Activated naive CD8-positive, alpha-beta T cell treated with anti-CD3 and anti-CD28 coated beads, Interleukin-2, amount 50 U/mL, for 16 hours (primary cell): ENCODE measurements around the gene MB.

Experiments used
- DNase-seq: peaks from one replicate; pipeline ENCODE4 v3.0.0-alpha.2; 2020; ENCODE audit warnings: low read depth, low spot score

MB gene

DNA sequence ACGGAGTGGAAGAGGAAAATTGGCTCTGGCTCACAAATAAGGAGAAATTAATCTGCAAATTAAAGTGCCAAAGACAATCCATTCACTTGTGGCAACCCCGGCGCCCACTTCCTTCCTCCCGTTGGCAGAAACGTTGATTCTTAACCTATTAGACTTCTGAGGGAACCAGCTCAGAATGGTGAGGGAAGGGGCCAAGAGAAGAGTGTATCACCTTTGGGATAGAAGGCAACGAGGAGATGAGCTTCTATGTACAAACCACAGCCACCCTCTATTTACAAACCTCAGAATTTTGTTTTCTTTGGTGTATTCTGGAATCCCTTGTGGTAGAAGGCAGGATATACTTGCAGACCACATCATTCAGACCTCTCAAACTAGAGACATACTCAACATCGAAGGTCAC lies 1.1 kb downstream of the MB start:
- no peak for DNase-seq

DNA sequence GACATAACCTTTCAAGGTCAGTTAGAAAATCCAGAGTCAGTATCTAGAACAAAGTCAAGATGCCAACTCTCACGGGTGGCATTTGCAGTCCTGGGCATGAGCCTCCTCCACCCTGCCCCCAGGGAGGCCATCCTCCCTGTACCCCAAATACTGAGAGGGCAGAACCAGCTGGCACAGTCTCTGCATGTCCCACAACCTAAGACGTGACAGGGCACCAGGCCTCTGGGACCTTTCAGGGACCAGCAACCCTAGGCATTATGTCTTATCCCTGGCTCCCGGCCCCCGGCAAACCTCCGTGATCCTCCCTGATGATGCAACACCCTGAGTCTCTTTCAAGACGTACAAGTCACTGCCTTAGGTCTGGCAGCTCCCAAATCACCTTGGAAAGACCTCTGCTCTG lies 2.0 kb downstream of the MB start:
- DNase-seq, result no peak

DNA sequence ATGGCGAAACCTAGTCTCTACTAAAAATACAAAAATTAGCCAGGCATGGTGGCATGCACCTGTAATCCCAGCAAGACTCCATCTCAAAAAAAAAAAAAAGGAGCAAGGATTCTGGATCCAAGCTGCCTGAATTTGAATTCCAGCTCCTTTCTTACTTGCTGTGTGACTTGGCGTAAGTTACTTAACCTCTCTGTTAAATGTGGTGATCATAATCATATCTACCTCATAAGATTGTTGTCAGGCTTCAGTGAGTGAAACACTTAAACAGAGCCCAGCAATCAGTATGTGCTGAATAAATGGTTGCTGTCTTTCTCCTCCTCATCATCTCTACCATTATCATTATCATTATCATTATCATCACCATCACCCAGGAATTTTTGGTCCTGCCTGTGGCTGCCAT lies 2.7 kb downstream of the MB start:
- no peak for DNase-seq

DNA sequence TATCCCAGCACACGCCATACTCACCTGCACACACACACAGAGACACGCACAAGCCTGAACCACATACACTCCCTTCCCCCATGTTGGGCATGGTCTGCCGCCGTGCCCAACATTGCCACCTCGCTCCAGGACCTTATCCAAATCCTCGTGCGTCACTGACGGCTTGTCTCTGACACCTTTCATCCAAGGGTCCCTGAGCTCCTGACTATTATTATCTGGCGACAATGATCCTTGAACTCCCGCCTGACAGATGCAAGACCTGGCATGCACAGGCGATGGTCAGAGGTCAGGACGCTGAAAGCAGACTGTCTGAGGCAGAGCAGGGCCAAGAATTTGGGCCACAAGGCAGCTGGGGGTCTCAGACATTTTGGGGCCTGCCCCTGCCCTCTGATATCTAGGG lies 4.2 kb downstream of the MB start:
- DNase-seq, result no peak

DNA sequence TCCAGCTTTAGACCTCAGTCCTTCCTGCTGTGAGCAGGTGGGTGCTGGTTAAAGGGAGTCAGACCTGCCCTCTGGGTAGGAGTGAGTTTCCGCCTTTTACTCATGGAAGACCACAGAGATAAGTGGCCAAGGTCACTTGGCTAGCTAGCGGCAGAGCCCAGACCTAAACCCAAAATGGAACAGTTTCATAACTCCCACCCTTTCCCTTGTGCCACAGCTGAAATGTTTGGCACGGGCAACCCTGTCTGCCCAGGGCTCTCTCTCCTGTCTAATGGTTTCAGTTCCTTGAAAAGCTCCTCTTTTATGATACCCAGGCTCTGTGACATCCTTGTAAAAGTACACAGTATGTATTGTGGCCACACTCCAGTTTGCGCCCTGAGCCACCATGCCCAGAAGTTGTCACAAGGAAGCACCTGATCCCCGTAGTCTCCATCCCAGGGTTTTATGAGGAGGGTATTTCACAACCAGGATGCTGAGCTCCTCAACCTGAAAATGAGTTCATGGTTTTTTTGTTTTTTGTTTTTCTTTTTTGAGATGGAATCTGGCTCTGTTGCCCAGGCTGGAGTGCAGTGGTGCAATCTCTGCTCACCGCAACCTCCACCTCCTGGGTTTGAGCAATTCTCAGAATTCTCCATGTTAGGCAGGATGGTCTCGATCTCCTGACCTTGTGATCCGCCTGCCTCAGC lies 5.1 kb downstream of the MB start:
- DNase-seq, result no peak

DNA sequence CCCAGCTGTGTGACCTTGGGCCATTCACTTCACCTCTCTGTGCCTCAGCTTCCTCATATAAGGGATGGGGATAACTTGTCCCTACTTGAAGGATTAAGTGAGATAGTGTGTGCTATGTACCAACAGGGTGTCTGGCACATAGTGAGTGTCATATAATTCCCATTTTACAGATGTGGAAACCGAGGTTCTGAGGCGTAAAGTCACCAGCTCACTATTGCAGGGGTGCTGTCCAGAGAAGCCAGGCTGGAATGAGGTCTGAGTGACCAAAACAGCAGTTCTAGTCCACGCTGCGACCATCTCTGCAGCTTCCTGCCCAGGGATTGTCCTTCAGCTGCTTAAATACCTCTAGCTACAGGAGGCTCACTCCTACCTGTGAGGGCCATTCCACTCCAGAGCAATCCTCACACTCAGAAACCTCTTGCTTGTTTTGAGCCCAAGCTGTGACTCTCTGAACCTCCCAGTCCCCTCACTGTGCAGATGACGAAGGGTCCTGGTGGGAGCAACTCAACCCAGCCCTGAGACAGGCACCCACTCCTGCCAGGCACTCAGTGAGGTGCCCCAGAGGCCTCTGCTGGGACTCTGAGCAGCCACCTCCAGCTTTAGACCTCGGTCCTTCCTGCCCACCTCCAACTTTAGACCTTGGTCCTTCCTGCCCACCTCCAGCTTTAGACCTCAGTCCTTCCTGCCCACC lies 5.8 kb downstream of the MB start:
- DNase-seq, result no peak

DNA sequence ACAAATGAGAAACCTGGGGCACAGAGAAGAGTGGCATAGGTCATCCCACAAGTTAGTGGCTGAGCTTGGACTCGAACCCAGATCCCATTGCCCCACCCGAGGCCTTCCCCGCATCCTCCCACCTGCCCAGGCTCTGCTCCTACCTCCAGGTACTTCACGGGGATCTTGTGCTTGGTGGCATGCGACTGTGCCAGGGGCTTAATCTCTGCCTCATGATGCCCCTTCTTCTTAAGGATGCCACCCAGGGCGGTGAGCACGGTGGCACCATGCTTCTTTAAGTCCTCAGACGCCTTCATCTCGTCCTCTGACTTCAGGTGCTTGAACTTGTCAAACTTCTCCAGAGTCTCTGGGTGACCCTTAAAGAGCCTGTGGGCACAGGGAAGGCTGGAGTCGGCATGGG lies 6.4 kb downstream of the MB start:
- no peak for DNase-seq

DNA sequence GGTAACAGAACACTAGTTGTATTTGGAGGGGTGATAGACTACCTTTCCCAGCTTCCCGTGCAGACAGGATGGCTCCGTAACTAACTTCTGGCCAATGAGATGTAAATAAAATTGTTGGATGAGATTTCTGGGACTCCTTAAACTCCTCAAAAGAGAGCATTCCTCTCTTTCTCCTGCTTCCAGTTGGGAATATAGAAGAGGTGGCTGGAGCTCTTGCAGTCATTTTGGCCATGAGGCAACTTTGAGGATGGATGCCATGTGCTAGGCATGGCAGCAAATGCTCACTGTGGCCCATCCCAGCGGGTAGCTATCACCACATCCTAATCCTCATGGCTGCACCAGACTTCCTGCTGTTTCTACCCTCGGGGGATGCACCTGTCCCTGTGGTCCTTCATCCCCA lies 7.4 kb downstream of the MB start:
- DNase-seq, result no peak

DNA sequence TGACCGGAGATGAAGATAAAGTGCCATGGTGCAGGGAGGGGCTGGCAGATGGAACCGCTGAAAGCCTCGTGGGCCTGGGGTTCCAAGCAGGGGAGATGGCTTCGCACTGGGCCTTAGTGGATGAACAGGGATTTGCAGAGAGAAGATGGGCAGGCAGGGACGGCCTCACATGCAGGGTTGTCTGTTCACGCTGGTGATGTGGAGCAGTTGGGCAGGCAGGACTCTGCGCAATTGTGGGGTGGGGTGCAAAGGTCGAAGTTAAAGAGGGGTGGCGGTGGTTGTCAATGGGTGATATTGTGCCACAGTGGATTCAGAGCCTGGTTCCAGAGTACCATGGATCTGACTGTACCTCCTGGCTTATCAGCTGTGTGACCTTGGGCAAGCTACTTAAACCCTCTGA lies 7.9 kb downstream of the MB start:
- no peak for DNase-seq

DNA sequence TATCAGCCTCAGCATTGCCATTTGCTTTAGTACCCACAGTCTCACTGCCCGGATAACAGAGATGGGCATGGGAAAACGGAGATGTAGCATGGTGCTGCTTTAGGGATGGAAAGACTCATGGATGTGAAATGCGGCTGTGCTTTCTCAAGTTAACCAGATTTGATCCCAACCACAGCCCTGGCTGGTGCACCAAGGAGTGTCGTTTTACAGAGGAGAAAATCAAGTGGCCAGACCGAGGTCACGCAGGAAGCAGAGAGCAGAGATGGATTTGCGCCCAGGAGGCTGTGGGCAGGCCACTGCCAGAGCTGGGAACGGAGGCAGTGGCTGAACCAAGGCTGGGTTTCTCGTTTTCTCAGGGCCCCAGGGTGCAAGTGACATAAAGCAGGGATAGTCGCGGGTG lies 9.0 kb downstream of the MB start:
- no peak for DNase-seq

DNA sequence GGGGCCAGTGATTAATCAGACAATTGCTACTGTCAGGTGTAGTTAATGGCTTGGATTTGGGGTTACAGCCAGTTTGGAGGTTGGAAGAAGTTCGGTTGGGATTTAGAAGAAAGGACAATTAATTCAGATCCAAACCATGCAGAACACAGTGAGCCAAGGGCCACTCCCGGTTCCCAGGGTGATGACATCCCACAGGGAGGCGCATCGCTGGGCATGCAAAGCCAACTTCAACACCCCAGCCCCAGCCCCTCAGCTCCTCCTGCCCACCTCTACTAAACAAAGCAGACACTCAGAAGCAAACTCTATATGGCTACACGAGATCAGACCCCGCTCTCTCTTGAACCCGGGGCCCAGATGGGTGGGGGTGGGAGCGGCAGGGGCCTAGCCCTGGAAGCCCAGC lies 10.2 kb downstream of the MB start:
- no peak for DNase-seq

DNA sequence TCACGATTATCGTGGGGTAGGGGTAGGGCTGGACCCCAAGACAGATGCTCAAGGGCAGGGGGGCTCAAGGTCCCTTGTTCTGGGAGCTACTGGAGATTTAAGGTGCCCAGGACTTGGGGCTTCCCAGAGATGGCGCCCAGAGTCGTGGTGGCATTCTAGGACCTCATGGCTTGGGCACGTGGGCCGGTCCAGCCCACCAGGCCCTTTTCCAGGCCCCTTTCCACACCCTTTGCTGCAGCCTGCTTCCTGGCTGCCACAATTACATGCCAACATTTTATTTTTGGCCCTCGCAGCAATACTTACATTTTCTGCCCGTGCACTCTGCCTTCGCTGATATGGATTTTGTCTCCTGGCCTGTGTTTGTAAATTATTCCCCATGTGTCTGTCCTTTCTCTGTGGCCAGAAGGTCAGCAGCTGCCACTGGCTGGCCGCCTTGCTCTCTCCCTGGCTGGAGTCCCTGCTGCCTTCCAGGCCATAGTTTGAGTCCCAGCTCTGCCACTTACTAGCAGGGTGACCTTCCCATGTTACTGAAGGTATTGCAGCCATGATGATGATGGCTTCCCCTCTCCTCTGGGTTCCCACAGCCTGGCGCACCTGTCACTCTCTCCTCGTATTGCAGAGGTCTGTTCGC lies 11.2 kb downstream of the MB start:
- DNase-seq, result no peak

DNA sequence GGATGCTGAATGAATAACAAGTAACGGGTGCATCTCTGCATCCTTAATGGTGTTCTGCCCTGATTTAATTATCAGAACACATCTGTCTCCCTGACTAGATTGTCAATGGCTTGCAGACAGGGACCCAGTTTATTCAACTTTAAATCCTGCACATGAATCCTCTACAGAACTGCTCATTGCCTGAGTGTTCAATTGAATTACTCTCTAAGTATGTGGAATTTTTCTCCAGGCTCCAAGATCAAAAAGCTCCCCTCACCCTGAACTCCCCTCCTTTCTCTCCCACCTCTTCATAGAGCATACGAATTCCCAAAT lies 11.8 kb downstream of the MB start:
- DNase-seq, result no peak

DNA sequence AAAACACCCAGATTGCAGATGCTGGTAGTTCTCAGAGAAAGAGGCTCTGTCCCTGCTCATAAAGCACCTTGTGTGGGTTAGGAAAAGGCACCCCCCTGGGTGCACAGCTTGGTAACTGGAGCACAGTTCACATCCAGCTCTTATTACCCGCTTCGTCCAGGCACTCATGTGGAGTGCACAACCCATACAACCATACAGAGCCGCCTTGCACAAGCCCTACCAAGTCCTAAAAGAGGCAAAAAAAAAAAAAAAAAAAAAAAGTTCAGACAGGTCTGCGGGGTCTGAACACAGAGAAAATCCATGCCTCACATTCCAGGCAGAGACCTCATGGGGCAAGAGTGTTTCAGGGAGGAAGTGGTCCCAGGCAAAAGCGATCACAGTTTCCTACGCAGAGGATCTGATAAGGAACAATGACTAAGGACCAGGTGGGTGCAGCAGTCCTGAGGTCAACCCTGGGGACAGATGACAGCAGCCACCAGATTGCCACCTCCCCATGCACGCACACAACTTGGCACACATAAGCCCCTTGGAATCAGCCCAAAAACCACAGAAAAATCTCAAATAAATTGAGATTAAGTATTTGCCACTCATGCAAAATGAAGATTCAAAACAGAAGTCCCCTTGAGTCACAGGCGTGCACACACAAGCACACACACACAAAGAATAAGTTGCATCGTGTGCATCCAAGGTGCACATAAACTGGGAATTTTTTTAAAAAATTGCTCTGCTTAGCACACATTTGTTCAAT lies 12.3 kb downstream of the MB start:
- no peak for DNase-seq

DNA sequence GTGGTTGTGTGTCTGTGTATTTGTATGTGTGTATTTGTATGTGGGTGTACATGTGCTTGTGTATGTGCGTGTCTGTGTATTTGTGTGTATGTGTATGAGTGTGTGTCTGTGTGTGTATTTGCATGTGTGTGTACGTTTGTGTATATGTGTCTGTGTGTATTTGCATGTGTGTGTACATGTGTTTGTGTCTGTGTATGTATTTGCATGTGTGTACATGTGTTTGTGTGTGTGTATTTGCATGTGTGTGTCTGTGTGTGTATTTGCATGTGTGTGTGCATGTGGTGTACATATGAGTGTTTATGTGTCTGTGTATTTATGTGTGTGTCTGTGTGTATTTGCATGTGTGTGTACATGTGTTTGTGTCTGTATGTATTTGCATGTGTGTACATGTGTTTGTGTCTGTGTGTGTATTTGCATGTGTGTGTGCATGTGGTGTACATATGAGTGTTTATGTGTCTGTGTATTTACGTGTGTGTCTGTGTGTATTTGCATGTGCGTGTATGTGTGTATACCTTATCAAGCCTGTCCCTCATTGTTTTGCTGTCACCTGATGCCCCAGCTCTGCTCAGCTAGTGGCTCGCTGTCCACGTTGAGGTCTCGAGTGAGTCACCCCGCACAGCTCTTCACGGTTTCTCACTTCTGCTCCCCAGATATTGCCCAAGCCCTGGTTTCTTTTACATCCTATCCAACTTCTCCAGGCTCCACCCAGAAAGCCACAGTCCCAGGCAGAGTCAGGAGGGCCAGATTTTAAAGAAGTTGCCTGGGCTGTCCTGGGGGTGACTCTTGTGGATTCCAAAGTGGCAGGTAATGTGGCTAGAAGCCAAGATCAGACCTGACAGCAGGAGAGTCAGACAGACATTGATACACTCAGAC lies 15.2 kb downstream of the MB start:
- DNase-seq, result no peak

DNA sequence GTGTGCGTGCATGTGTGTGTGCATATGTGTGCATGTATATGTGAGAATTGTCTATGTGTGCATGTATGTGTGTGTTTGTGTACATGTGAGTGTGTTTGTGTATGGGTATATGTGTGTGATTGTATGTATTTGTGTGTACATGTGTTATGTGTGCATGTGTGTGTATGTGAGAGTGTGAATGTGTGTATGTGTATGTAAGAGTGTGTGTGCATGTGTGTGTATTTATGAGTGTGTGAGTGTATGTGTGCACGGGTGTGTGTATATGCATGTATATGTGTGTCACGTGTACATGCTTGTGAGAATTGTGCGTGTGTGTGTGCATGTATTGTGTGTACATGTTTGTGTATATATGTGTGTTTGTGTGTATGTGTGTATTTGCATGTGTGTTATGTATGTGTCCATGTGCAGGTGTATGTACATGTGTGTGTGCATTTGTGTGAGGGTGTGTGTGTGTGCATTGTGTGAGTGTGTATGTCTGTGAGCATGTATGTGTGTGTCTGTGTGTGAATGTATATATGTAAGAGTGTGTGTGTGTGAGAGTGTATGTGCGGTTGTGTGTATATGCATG lies 16.0 kb downstream of the MB start:
- no peak for DNase-seq

DNA sequence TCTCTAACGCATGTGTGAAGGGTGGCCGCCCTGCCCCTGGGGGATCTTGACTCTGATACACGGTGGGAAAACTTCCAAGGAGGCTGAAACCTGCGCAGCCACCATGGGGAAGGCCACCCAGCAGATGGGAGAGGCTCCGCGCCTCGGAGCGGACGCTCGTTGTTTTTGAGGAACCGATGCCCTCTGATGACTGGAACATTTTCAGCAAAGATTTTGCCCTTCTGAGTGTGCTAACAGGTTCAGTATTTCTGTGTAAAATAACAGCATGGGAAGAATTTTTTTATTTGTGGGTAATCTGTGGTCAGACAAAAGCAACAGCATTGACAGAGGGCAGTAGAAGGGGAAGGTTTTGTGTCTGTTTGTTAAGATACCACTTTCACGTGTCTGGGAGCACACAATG lies 16.7 kb downstream of the MB start:
- DNase-seq, result no peak

DNA sequence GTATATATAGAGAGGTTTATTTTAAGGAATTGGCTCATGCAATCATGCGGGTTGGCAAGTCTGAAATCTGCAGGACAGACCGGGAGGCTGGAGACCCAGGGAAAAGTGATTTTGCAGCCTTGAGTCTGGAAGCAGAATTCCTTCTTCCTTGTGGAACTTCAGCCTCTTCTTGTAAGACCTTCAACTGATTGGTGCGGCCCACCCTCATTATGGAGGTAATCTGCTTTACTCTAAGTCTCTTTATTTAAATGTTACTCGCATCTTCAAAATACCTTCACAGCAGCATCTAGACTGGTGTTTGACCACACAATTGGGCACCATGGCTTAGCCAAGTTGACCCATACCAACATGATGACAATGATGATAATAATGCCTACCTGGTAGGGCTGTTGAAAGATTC lies 17.8 kb downstream of the MB start:
- no peak for DNase-seq

DNA sequence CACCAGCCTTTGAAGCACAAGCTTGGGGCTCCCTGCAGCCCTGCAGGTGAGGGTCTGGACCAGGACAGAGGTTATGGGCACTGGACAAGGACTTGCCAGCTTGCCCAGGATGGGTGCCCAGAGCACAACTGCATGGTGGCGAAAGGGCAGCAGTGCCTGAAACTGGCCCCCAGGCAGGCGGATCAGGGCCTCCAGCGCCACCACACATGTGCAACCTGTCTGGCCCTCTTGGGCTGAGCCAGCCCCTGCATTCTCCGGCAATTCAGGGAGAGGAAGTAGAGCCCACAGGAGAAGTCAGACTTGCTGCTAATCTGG lies 18.8 kb downstream of the MB start:
- DNase-seq, result no peak

DNA sequence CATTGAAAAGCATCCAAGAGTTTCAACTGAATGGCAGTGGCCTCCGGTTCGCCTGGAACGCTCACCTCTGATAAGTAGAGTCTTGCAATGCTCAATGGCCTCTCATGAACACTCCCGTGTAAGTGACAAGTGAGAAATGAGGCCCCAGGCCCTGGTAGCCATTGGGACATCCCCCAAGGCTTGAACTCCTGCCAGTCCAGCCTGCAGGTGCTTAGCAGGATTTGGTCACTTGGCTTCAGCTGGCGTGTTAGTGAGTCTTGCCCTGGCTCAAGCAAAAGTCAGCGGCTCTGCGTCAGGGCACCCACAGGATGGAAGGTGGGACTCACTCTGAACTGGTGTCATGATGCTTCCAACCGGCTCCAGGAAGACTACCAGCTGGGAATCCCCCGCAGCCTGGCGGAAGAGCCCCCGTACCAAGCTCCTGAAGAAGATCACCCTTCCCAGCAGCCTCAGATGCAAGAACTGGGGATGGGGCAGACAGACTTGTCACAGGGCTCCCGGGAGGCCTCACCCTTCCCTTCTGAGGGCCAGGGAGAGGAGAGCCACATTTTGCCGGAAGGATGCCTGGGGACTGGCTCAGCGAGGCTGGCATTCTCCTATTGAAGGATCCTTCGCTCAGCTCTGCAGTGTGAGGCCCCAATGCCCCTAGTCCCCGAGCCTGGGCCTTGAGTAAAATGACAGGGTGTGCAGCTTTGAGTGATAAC lies 19.3 kb downstream of the MB start:
- no peak for DNase-seq

DNA sequence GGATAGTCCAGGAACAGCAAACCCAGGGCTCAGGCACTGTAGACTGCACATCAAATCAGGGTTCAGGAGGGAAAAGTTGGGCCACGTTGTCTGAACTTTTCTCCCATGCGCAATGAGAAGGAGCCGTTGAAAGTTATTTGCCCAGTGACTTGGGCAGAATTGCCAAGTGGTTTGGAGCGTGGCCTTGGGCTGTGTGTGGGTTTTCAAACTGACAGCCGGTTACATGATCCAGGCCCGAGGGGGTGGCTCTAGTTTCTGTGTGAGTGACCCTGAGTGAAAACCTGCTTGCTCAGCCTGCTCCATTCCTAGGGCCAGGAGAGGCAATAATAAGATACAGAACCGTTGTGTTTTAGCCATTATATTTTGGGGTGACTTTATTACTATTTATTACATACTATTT lies 20.3 kb downstream of the MB start:
- no peak for DNase-seq
